Bone marrow (tissue), 2 donors: ENCODE results near the gene ZSWIM3.
"Not testable (repeated sequence)": the region's sequence is repeated elsewhere in the genome, so short reads cannot be mapped to it uniquely, and the experiment has no call there.

Source experiments
- DNase-seq, 2 donors: peaks; one replicate each; lab custom pipeline; 2025; lab: John Stamatoyannopoulos, UW

Gene ZSWIM3

GRCh38 chr20:45861221-45862075 is 4.0 kb downstream of the ZSWIM3 start:
- no peak for DNase-seq

- no peak for DNase-seq
These were observed 6.4 kb downstream of the ZSWIM3 start for GRCh38 chr20:45863543-45864470.

- no peak for DNase-seq
These were observed 9.0 kb downstream of the ZSWIM3 start for GRCh38 chr20:45866454-45866853.

GRCh38 chr20:45867136-45867818 is 9.9 kb downstream of the ZSWIM3 start:
- DNase-seq = no peak

- no peak for DNase-seq
These were observed 10.4 kb downstream of the ZSWIM3 start for GRCh38 chr20:45867819-45868176.

- no peak for DNase-seq
These were observed 15.2 kb downstream of the ZSWIM3 start for GRCh38 chr20:45872626-45873025.

GRCh38 chr20:45873409-45874103 is 16.1 kb downstream of the ZSWIM3 start:
- no peak for DNase-seq

- DNase-seq = not testable (repeated sequence)
These were observed 16.7 kb downstream of the ZSWIM3 start for GRCh38 chr20:45874104-45874481.

- no peak for DNase-seq
These were observed 17.2 kb downstream of the ZSWIM3 start for GRCh38 chr20:45874576-45874975.

- no peak for DNase-seq
These were observed 20.8 kb downstream of the ZSWIM3 start for GRCh38 chr20:45878076-45878761.

- DNase-seq = peak; percentile 85 to 98
These were observed 23.8 kb downstream of the ZSWIM3 start, which contains the start of gene ZSWIM1 for GRCh38 chr20:45880988-45881788. ZSWIM1 (plus strand) TSS chr20:45881227; CDS start chr20:45882593, 1,366 bp downstream.

GRCh38 chr20:45882469-45883099 is 25.2 kb downstream of the ZSWIM3 start:
- DNase-seq = no peak

GRCh38 chr20:45883100-45883469 is 25.7 kb downstream of the ZSWIM3 start:
- no peak for DNase-seq

- DNase-seq = no peak
These were observed 29.4 kb downstream of the ZSWIM3 start for GRCh38 chr20:45886590-45887345.

- no peak for DNase-seq
These were observed 29.9 kb downstream of the ZSWIM3 start, which contains the start of gene SPATA25 for GRCh38 chr20:45887346-45887715. SPATA25 (minus strand) TSS chr20:45887622; CDS start chr20:45887590, 32 bp downstream.

- DNase-seq = no peak
These were observed 31.3 kb downstream of the ZSWIM3 start for GRCh38 chr20:45888681-45889080.

- peak; percentile 19 to 36 for DNase-seq
These were observed 32.9 kb downstream of the ZSWIM3 start for GRCh38 chr20:45890077-45890984.
